PFSK-1 (cell line): Measurements from ENCODE around the gene LIMS1.

Source experiments
- FOXP2 ChIP-seq: optimal IDR thresholded peaks from 2 replicates; pipeline ENCODE3; 2011; ENCODE audit warnings: borderline replicate concordance, control low read depth, inconsistent platforms; ENCODE audit not compliant: insufficient read depth; ENCODE audit errors: extremely low read length, extremely low read depth
- POLR2AphosphoS5 ChIP-seq: IDR thresholded peaks from 2 replicates; pipeline ENCODE4 v1.6.1; 2012; ENCODE audit warnings: low read depth, mild to moderate bottlenecking, control low read depth, low read length, moderate library complexity
- REST ChIP-seq, 2 experiments: IDR thresholded peaks; 2 replicates each; pipeline versions ENCODE4 v1.6.1 to v1.8.0; 2011 to 2012; ENCODE audit warnings: low read depth in 2 of 2, low read length in 2 of 2, control low read depth in 1 of 2, inconsistent platforms in 1 of 2, mild to moderate bottlenecking in 1 of 2, moderate library complexity in 1 of 2; ENCODE audit not compliant: insufficient read depth in 1 of 2
- SIN3A ChIP-seq: IDR thresholded peaks from 2 replicates; pipeline ENCODE4 v1.6.1; 2012; ENCODE audit warnings: mild to moderate bottlenecking, low read length, moderate library complexity, borderline replicate concordance; ENCODE audit not compliant: insufficient read depth
- TAF1 ChIP-seq: IDR thresholded peaks from 2 replicates; pipeline ENCODE4 v1.6.1; 2012; ENCODE audit warnings: low read length, control low read depth, borderline replicate concordance; ENCODE audit not compliant: insufficient read depth

LIMS1 gene

GRCh38 chr2:108588070-108588668 is 53.9 kb downstream of the LIMS1 start:
- no peak for TF ChIP-seq FOXP2
- no peak for TF ChIP-seq POLR2AphosphoS5
- TF ChIP-seq SIN3A: no peak
- TF ChIP-seq REST (IDR thresholded peaks at IDR 0.05; ENCODE audit: insufficient read depth in 1 of 2, low read depth in 2 of 2, low read length in 2 of 2): no peak
- TF ChIP-seq TAF1: no peak

GRCh38 chr2:108589372-108589771 is 55.1 kb downstream of the LIMS1 start:
- TF ChIP-seq SIN3A (no peak), REST (IDR thresholded peaks at IDR 0.05; ENCODE audit: insufficient read depth in 1 of 2, low read depth in 2 of 2, low read length in 2 of 2) (no peak), TAF1 (no peak), POLR2AphosphoS5 (no peak), FOXP2 (no peak)

- TF ChIP-seq FOXP2: no peak
- no peak for TF ChIP-seq REST (IDR thresholded peaks at IDR 0.05; ENCODE audit: insufficient read depth in 1 of 2, low read depth in 2 of 2, low read length in 2 of 2)
- TF ChIP-seq POLR2AphosphoS5: no peak
- no peak for TF ChIP-seq SIN3A
Measured at GRCh38 chr2:108589781-108590180, 55.5 kb downstream of the LIMS1 start.

GRCh38 chr2:108591163-108591562 is 56.9 kb downstream of the LIMS1 start:
- TF ChIP-seq REST (IDR thresholded peaks at IDR 0.05; ENCODE audit: insufficient read depth in 1 of 2, low read depth in 2 of 2, low read length in 2 of 2): no peak
- no peak for TF ChIP-seq POLR2AphosphoS5
- TF ChIP-seq TAF1: no peak
- TF ChIP-seq SIN3A: no peak
- no peak for TF ChIP-seq FOXP2

- TF ChIP-seq SIN3A: no peak
- no peak for TF ChIP-seq REST (IDR thresholded peaks at IDR 0.05; ENCODE audit: insufficient read depth in 1 of 2, low read depth in 2 of 2, low read length in 2 of 2)
- TF ChIP-seq FOXP2: no peak
- no peak for TF ChIP-seq POLR2AphosphoS5
- TF ChIP-seq TAF1: no peak
Measured at GRCh38 chr2:108593547-108594098, 59.4 kb downstream of the LIMS1 start.
